SK-N-SH (cell line): ENCODE measurements around the gene PPEF1. TPM values are rescaled to one million over a fixed set of nuclear protein-coding genes. Genes with fewer than 3 reads are reported as not detected.

Experiments
- CTCF ChIA-PET: fragments of 300-600, 350-600 bp; formaldehyde crosslinking; extraction: SDS; loops from one replicate; lab custom pipeline; 2021; lab: Yijun Ruan, JAX
- POLR2A ChIA-PET: fragments of 350-600 bp; sonication (Branson Sonifier 250); formaldehyde crosslinking; extraction: SDS; loops from one replicate; lab custom pipeline; 2020; ENCODE audit warnings: antibody characterized with exemption, inconsistent platforms; lab: Yijun Ruan, JAX
- DNase-seq: peaks from one replicate; pipeline ENCODE4 v3.0.0; 2012
- H2AFZ ChIP-seq: fragments of 200-600 bp; sonication (generic); 2 replicates; pipeline ENCODE4 v1.8.1; 2016; ENCODE audit warnings: antibody characterized with exemption, mild to moderate bottlenecking, low read depth
- H3F3A ChIP-seq: fragments of 200-600 bp; sonication (generic); replicated peaks from 2 replicates; pipeline ENCODE3; 2016; ENCODE audit warnings: antibody characterized with exemption, mild to moderate bottlenecking; ENCODE audit not compliant: insufficient read depth
- H3K27ac ChIP-seq, 2 experiments: fragments of 200-500 bp in 1 of 2; fragments of 200-600 bp in 1 of 2; sonication (Bioruptor generic) in 1 of 2; sonication (generic), shearing (Covaris generic) in 1 of 2; 2 replicates each; pipeline versions ENCODE4 v1.5.1 to v1.6.1; 2014 to 2016; ENCODE audit warnings: low read depth in 2 of 2, inconsistent platforms in 1 of 2, low read length in 1 of 2, mild to moderate bottlenecking in 1 of 2, mixed read lengths in 1 of 2
- H3K27me3 ChIP-seq: fragments of 200-600 bp; sonication (generic), shearing (Covaris generic); 2 replicates; pipeline ENCODE4 v1.6.1; 2016; ENCODE audit warnings: mixed run types; ENCODE audit not compliant: insufficient read depth
- H3K36me3 ChIP-seq, 2 experiments: fragments of 200-500 bp in 1 of 2; fragments of 200-600 bp in 1 of 2; sonication (Bioruptor generic) in 1 of 2; sonication (generic) in 1 of 2; replicated peaks in 1 of 2; 2 replicates each; pipeline versions ENCODE3 to v1.5.1; 2014 to 2016; ENCODE audit warnings: low read length in 1 of 2, mild to moderate bottlenecking in 1 of 2; ENCODE audit not compliant: insufficient read depth in 2 of 2, control insufficient read depth in 1 of 2
- H3K4me1 ChIP-seq, 2 experiments: fragments of 200-500 bp in 1 of 2; fragments of 200-600 bp in 1 of 2; sonication (Bioruptor generic) in 1 of 2; sonication (generic), shearing (Covaris generic) in 1 of 2; 2 replicates each; pipeline versions ENCODE4 v1.5.1 to v1.6.1; 2014 to 2016; ENCODE audit warnings: low read depth in 1 of 2, low read length in 1 of 2, mixed run types in 1 of 2; ENCODE audit not compliant: insufficient read depth in 2 of 2, control insufficient read depth in 1 of 2
- H3K4me2 ChIP-seq: fragments of 200-600 bp; sonication (generic), shearing (Covaris generic); 2 replicates; pipeline ENCODE4 v1.6.1; 2017; ENCODE audit warnings: mixed run types
- H3K4me3 ChIP-seq, 2 experiments: fragments of 200-500 bp in 1 of 2; fragments of 200-600 bp in 1 of 2; sonication (Bioruptor generic) in 1 of 2; sonication (generic), shearing (Covaris generic) in 1 of 2; 2 replicates each; pipeline versions ENCODE4 v1.5.1 to v1.8.1; 2014 to 2016; ENCODE audit warnings: low read depth in 2 of 2, inconsistent platforms in 1 of 2, low read length in 1 of 2, mild to moderate bottlenecking in 1 of 2, mixed read lengths in 1 of 2, moderate library complexity in 1 of 2
- H3K79me2 ChIP-seq: fragments of 200-600 bp; sonication (generic); 2 replicates; pipeline ENCODE4 v1.8.1; 2017; ENCODE audit warnings: mild to moderate bottlenecking; ENCODE audit not compliant: insufficient read depth
- H3K9ac ChIP-seq: fragments of 200-600 bp; sonication (generic); 2 replicates; pipeline ENCODE4 v1.6.1; 2017; ENCODE audit warnings: mixed run types
- H3K9me2 ChIP-seq: fragments of 200-600 bp; sonication (generic); 2 replicates; pipeline ENCODE4 v1.6.1; 2017; ENCODE audit warnings: mixed run types
- H3K9me3 ChIP-seq: fragments of 200-600 bp; sonication (generic); 2 replicates; pipeline ENCODE4 v1.6.1; 2017; ENCODE audit warnings: mixed run types, mild to moderate bottlenecking, moderate library complexity
- H4K20me1 ChIP-seq: fragments of 200-600 bp; sonication (generic); 2 replicates; pipeline ENCODE4 v1.6.1; 2017; ENCODE audit warnings: mild to moderate bottlenecking, mixed run types; ENCODE audit not compliant: insufficient read depth
- EP300 ChIP-seq, 2 experiments: IDR thresholded peaks; 2 replicates each; pipeline versions ENCODE4 v1.4.0 to v1.6.1; 2012; ENCODE audit warnings: borderline replicate concordance in 1 of 2, low read depth in 1 of 2, low read length in 1 of 2
- FOSL2 ChIP-seq: IDR thresholded peaks from 2 replicates; pipeline ENCODE4 v1.4.0; 2012; ENCODE audit warnings: low read depth, mild to moderate bottlenecking, moderate library complexity, borderline replicate concordance
- FOXJ3 ChIP-seq: sonication (generic); formaldehyde crosslinking; IDR thresholded peaks from 2 replicates; pipeline ENCODE4 v1.5.1; 2020; ENCODE audit warnings: mild to moderate bottlenecking, missing genetic modification reagents
- FOXM1 ChIP-seq: IDR thresholded peaks from 2 replicates; pipeline ENCODE4 v1.4.0; 2012; ENCODE audit warnings: low read depth, mild to moderate bottlenecking
- GABPA ChIP-seq: IDR thresholded peaks from 2 replicates; pipeline ENCODE4 v1.4.0; 2012; ENCODE audit warnings: low read depth, mild to moderate bottlenecking
- GATA2 ChIP-seq: sonication (generic); formaldehyde crosslinking; IDR thresholded peaks from 2 replicates; pipeline ENCODE4 v1.5.0; 2020; ENCODE audit warnings: mild to moderate bottlenecking, missing genetic modification reagents
- JUND ChIP-seq: IDR thresholded peaks from 2 replicates; pipeline ENCODE4 v1.4.0; 2012
- MAX ChIP-seq: IDR thresholded peaks from 2 replicates; pipeline ENCODE4 v1.4.0; 2012; ENCODE audit warnings: low read depth
- MEF2A ChIP-seq: IDR thresholded peaks from 2 replicates; pipeline ENCODE4 v1.4.0; 2012; ENCODE audit warnings: low read depth, borderline replicate concordance
- MXI1 ChIP-seq: IDR thresholded peaks from 2 replicates; pipeline ENCODE4 v1.6.1; 2012; ENCODE audit warnings: mild to moderate bottlenecking, low read depth, low read length, improper control_type of control experiment
- RCOR1 ChIP-seq: fragments of 150-350 bp; IDR thresholded peaks from 2 replicates; pipeline ENCODE4 v1.6.1; 2017; ENCODE audit warnings: antibody characterized with exemption, low read length
- REST ChIP-seq: IDR thresholded peaks from 2 replicates; pipeline ENCODE4 v1.6.1; 2012; ENCODE audit warnings: mild to moderate bottlenecking, low read depth, low read length, moderate library complexity
- RXRA ChIP-seq: IDR thresholded peaks from 2 replicates; pipeline ENCODE4 v1.4.0; 2012; ENCODE audit warnings: low read depth, mild to moderate bottlenecking, borderline replicate concordance
- SIN3A ChIP-seq: IDR thresholded peaks from 2 replicates; pipeline ENCODE4 v1.6.1; 2012; ENCODE audit warnings: low read depth, mild to moderate bottlenecking, low read length, moderate library complexity, borderline replicate concordance
- TAF1 ChIP-seq: IDR thresholded peaks from 2 replicates; pipeline ENCODE4 v1.6.1; 2012; ENCODE audit warnings: low read depth, mild to moderate bottlenecking, low read length, moderate library complexity, borderline replicate concordance
- TCF12 ChIP-seq: IDR thresholded peaks from 2 replicates; pipeline ENCODE4 v1.4.0; 2012
- TEAD4 ChIP-seq: IDR thresholded peaks from 2 replicates; pipeline ENCODE4 v1.4.0; 2012; ENCODE audit warnings: mild to moderate bottlenecking, borderline replicate concordance; ENCODE audit not compliant: insufficient read depth
- YY1 ChIP-seq: IDR thresholded peaks from 2 replicates; pipeline ENCODE4 v1.4.0; 2012; ENCODE audit warnings: low read depth, mild to moderate bottlenecking
- WGBS: methylation state at CpG from one replicate; pipeline ENCODE4 v1.1.6; 2017; ENCODE audit warnings: low lambda C conversion rate; 5-methylcytosine and 5-hydroxymethylcytosine counted together
- polyA plus RNA-seq, 3 experiments: library from polyadenylated mRNA; depleted of rRNA; stranded (reverse); fragments of >200 nt; gene quantifications; 2 replicates each; pipeline ENCODE4 v1.2.3, GENCODE V29; 2012
- TF ChIP-seq, protein P1 (sequence below): fragments of 150-350 bp; IDR thresholded peaks from 2 replicates; pipeline ENCODE4 v1.6.1; 2017; ENCODE audit warnings: antibody characterized with exemption, low read length, low read depth, borderline replicate concordance
- TF ChIP-seq, protein P2 (sequence below): IDR thresholded peaks from 2 replicates; pipeline ENCODE4 v1.4.0; 2012; ENCODE audit warnings: low read depth, borderline replicate concordance
- TF ChIP-seq, protein P3 (sequence below): fragments of 200-600 bp; sonication (generic); IDR thresholded peaks from 2 replicates; pipeline ENCODE4 v1.6.1; 2017; ENCODE audit warnings: antibody characterized with exemption, mild to moderate bottlenecking, moderate library complexity

Gene PPEF1
- polyA plus RNA-seq, 1 of the 3 experiments (the other 2 are of a cell fraction): 0.16 TPM

GRCh38 chrX:18825375-18825774, 117.9 kb downstream of the PPEF1 start (continued):
- TF ChIP-seq, protein P1, sequence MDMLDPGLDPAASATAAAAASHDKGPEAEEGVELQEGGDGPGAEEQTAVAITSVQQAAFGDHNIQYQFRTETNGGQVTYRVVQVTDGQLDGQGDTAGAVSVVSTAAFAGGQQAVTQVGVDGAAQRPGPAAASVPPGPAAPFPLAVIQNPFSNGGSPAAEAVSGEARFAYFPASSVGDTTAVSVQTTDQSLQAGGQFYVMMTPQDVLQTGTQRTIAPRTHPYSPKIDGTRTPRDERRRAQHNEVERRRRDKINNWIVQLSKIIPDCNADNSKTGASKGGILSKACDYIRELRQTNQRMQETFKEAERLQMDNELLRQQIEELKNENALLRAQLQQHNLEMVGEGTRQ: no peak
- TF ChIP-seq MEF2A (no peak), RCOR1 (no peak), EP300 (IDR thresholded peaks at IDR 0.05; ENCODE audit: borderline replicate concordance in 1 of 2, low read depth in 1 of 2, low read length in 1 of 2) (no peak), FOXJ3 (CRISPR knock-in tag) (no peak), YY1 (no peak)

DNA sequence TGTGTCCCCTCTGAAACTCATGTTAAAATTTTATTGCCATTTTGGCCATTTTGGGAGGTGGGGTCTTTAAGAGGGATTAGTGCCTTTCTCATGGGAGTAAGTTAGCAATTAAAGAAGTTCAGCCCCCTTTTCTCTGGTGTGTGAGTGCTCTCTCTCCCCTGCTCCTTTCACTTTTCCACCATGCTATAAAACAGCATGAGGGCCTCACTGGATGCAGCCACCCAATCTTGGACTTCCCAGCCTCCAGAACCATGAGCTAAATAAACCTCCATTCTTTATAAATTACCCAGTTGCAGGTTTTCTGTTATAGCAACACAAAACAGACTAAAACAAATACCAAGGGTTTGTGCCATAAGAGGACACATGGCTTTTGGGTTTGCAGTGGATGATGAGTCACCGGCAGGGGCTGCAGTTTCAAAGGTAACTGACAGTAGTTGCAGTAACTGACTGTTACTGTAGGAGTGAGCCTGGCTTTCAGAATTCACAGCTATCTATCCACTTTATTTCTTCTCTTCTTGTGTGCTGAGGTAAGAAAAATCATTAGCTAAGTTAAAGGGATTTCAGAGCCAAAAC, 121.5 kb downstream of the PPEF1 start:
- TF ChIP-seq JUND: no peak
- no peak for TF ChIP-seq REST
- TF ChIP-seq GATA2 (CRISPR knock-in tag): no peak
- TF ChIP-seq GABPA: no peak
- TF ChIP-seq FOXM1: no peak
- TF ChIP-seq, protein P2, sequence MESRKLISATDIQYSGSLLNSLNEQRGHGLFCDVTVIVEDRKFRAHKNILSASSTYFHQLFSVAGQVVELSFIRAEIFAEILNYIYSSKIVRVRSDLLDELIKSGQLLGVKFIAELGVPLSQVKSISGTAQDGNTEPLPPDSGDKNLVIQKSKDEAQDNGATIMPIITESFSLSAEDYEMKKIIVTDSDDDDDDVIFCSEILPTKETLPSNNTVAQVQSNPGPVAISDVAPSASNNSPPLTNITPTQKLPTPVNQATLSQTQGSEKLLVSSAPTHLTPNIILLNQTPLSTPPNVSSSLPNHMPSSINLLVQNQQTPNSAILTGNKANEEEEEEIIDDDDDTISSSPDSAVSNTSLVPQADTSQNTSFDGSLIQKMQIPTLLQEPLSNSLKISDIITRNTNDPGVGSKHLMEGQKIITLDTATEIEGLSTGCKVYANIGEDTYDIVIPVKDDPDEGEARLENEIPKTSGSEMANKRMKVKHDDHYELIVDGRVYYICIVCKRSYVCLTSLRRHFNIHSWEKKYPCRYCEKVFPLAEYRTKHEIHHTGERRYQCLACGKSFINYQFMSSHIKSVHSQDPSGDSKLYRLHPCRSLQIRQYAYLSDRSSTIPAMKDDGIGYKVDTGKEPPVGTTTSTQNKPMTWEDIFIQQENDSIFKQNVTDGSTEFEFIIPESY: no peak
- TF ChIP-seq TCF12: no peak
- no peak for TF ChIP-seq MXI1
- TF ChIP-seq SIN3A: no peak
- no peak for TF ChIP-seq EP300 (IDR thresholded peaks at IDR 0.05; ENCODE audit: borderline replicate concordance in 1 of 2, low read depth in 1 of 2, low read length in 1 of 2)
- TF ChIP-seq, protein P1: no peak
- no peak for TF ChIP-seq RXRA
- TF ChIP-seq, protein P3, sequence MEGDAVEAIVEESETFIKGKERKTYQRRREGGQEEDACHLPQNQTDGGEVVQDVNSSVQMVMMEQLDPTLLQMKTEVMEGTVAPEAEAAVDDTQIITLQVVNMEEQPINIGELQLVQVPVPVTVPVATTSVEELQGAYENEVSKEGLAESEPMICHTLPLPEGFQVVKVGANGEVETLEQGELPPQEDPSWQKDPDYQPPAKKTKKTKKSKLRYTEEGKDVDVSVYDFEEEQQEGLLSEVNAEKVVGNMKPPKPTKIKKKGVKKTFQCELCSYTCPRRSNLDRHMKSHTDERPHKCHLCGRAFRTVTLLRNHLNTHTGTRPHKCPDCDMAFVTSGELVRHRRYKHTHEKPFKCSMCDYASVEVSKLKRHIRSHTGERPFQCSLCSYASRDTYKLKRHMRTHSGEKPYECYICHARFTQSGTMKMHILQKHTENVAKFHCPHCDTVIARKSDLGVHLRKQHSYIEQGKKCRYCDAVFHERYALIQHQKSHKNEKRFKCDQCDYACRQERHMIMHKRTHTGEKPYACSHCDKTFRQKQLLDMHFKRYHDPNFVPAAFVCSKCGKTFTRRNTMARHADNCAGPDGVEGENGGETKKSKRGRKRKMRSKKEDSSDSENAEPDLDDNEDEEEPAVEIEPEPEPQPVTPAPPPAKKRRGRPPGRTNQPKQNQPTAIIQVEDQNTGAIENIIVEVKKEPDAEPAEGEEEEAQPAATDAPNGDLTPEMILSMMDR: no peak
- TF ChIP-seq FOSL2: no peak
- TF ChIP-seq TEAD4: no peak
- no peak for TF ChIP-seq TAF1
- no peak for TF ChIP-seq MAX
- TF ChIP-seq, all 33 proteins: peak for 0
- DNase-seq: no peak
- peaks cover 0 to 3% of the 10 kb centered on the region in 2 experiments for H3K36me3 ChIP-seq

More for the DNA sequence above, 121.5 kb downstream of the PPEF1 start:
- ChIA-PET POLR2A (no interaction called here), CTCF (no interaction called here)
- Histone ChIP-seq H3K4me3 (no peak overlapping the region), H3K4me2 (no peak overlapping the region), H3K27ac (no peak overlapping the region), H3K79me2 (no peaks in the 10 kb centered on the region), H4K20me1 (no peaks in the 10 kb centered on the region), H2AFZ (no peak overlapping the region), H3F3A (no peaks in the 10 kb centered on the region), H3K9me3 (no peaks in the 10 kb centered on the region), H3K27me3 (peaks cover 11% of the 10 kb centered on the region; the same call in 1 of the 2 replicates), H3K9ac (no peak overlapping the region), H3K9me2 (no peaks in the 10 kb centered on the region), H3K4me1 (peaks cover 0 to 12% of the 10 kb centered on the region in 2 experiments; a peak in 2 of 4 replicates)
- WGBS: 38% methylated on average over 1 of the region's 1 CpG
